Measurements from ENCODE around the gene TAF6.

TAF6 gene

DNA sequence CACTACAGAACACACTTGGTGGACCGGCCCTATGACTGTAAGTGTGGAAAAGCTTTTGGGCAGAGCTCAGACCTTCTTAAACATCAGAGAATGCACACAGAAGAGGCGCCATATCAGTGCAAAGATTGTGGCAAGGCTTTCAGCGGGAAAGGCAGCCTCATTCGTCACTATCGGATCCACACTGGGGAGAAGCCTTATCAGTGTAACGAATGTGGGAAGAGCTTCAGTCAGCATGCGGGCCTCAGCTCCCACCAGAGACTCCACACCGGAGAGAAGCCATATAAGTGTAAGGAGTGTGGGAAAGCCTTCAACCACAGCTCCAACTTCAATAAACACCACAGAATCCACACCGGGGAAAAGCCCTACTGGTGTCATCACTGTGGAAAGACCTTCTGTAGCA lies 55.0 kb downstream of the TAF6 start:
- DNase-seq = no peak

DNA sequence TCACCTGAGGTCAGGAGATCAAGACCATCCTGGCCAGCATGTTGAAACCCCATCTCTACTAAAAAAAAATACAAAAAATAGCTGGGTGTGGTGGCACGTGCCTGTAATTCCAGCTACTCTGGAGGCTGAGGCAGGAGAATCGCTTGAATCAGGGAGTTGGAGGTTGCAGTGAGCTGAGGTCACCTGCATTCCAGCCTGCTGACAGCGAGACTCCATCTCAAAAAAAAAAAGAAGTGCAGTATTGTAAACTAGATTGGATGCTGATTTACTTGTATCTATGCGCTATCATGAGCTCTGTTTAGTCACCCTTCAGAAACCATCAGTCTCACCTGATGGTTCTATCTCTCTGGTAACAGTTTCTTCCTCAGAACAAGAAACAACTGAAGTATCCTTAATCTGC lies 55.8 kb downstream of the TAF6 start:
- DNase-seq = no peak

DNA sequence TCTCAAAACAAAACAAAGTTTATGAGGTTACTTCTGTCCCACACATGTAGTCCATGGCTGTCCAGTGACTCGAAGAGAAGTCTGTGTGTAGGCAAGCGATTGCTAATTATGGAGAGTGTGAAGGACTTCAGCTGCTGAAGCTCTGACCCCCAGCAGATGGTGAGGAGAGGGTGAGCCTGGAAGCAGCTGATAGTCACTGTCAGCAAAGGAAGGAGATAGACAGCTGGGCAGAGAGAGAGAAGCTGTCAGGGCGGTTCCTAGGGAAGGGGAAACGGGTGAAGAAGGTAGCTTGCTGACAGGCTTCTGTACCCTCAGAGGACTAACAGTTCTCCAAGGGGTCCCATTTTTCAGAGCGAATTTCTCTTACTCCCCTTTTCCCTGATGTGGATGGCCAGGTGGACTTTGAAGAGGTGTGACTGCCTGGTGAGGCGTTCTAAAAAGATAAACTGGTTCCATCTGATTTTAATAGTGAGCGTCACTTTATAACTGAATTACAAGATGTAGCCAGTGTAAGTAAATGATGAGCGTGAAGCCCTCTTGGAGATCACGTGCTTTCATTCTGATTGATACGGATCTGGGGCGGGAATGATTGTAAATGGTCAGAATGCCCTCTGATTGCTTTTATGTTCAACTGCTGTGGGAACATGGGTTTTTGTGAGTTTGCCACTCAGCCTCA lies 57.5 kb downstream of the TAF6 start:
- DNase-seq = no peak

GRCh38 chr7:100059251-100059739 lies 59.9 kb downstream of the TAF6 start:
- DNase-seq = no peak
